Naive thymus-derived CD8-positive, alpha-beta T cell (primary cell): Measurements from ENCODE around the gene PARN. TPM values are rescaled to one million over a fixed set of nuclear protein-coding genes. Genes with fewer than 3 reads are reported as not detected.
"Not testable (repeated sequence)": the region's sequence is repeated elsewhere in the genome, so short reads cannot be mapped to it uniquely, and the experiment has no call there.

Experiments
- ATAC-seq, 2 donors: fragments of 150-1000 bp; cut with Tn5 transposase in 1 of 2; sonication (Bioruptor Pico), chemical (Tn5 transposase) in 1 of 2; 1 replicate in 1 of 2; 2 replicates in 1 of 2; pipeline ENCODE4 v1.10.0; 2021; ENCODE audit warnings: mild to moderate bottlenecking in 2 of 2, moderate library complexity in 2 of 2
- POLR2A ChIA-PET: fragments of 350-600 bp; sonication (Branson Sonifier 250); formaldehyde crosslinking; loops from one replicate; lab custom pipeline; 2021; ENCODE audit warnings: antibody characterized with exemption; lab: Charles Lee
- DNase-seq, 10 donors: peaks; one replicate each; pipeline versions ENCODE4 v3.0.0 to v3.0.0-alpha.2; 2020 to 2022
- H3K27ac Mint-ChIP-seq, 10 donors: one replicate each; pipeline ENCODE4 v1.8.0; 2020 to 2022; ENCODE audit warnings: mild to moderate bottlenecking in 10 of 10, mixed read lengths in 10 of 10, moderate library complexity in 4 of 10, inconsistent platforms in 1 of 10
- H3K27me3 Mint-ChIP-seq, 5 donors: one replicate each; pipeline ENCODE4 v1.8.0; 2021 to 2022; ENCODE audit warnings: mixed read lengths in 5 of 5
- H3K36me3 Mint-ChIP-seq, 3 donors: one replicate each; pipeline ENCODE4 v1.8.0; 2020 to 2022; ENCODE audit warnings: mixed read lengths in 3 of 3, mild to moderate bottlenecking in 2 of 3, inconsistent platforms in 1 of 3
- H3K4me1 Mint-ChIP-seq, 4 donors: one replicate each; pipeline ENCODE4 v1.8.0; 2021 to 2022; ENCODE audit warnings: mixed read lengths in 4 of 4
- H3K4me3 Mint-ChIP-seq, 10 donors: one replicate each; pipeline ENCODE4 v1.8.0; 2020 to 2022; ENCODE audit warnings: mild to moderate bottlenecking in 10 of 10, mixed read lengths in 10 of 10, moderate library complexity in 6 of 10, inconsistent platforms in 1 of 10
- H3K9me3 Mint-ChIP-seq, 9 donors: one replicate each; pipeline ENCODE4 v1.8.0; 2020 to 2022; ENCODE audit warnings: mixed read lengths in 9 of 9, mild to moderate bottlenecking in 3 of 9, inconsistent platforms in 1 of 9, moderate library complexity in 1 of 9
- polyA plus RNA-seq, 3 donors: library from polyadenylated mRNA; unstranded; fragments of 300-500 nt; fragmentation: Illumina TruSeq; gene quantifications; one replicate each; pipeline ENCODE4 v1.2.3, GENCODE V29; 2021
- total RNA-seq, 8 experiments: library from RNA in 2 of 8; stranded (reverse) in 2 of 8; gene quantifications; one replicate each; pipeline ENCODE4 v1.2.3 and lab custom pipeline; 2021 to 2026

Gene PARN
- total and polyA plus RNA-seq, 5 experiments from 2014 or later, result 40.8 to 50.8 (median 47.9) TPM

DNA sequence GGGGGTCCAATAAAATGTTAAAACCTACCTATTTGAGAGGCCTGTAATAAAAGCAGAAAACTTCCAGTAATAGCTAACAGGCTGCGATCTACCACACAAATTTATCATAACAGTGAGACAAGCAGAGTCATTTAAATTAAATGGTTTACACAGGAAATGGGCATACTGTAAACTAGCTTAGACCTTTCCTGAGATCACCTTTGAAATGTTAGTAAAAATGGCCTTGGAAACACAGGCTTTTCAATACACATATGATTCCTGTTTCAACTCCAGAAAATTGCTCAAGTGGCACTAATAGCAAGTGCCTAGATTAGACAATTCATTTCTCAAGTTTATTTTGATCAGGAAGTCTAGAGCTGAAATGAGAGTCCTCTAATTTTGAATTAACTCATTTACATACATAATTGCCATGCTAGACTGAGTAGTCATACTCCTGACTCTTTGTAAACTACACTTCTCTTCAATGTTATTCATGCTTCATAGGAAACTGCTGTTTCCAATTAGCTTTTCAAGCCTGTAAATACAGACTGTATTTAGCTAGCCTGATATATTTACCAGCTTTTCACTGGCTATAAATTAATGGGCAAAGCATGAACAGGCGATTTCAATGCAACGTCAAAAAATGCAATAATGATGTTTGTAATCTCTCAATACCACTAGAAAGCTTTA lies 43.3 kb downstream of the PARN start:
- no peak overlapping the region for H3K4me3 Mint-ChIP-seq
- ATAC-seq, result no peak
- H3K36me3 Mint-ChIP-seq, result peaks cover 6 to 88% (median 32%) of the 10 kb centered on the region in 3 donors
- H3K9me3 Mint-ChIP-seq, result no peaks in the 10 kb centered on the region
- peaks cover 0 to 7% (median 2%) of the 10 kb centered on the region in 4 donors for H3K4me1 Mint-ChIP-seq
- no peak for DNase-seq
- POLR2A ChIA-PET, result no interaction called here
- no peaks in the 10 kb centered on the region for H3K27me3 Mint-ChIP-seq
- H3K27ac Mint-ChIP-seq, result no peak overlapping the region

DNA sequence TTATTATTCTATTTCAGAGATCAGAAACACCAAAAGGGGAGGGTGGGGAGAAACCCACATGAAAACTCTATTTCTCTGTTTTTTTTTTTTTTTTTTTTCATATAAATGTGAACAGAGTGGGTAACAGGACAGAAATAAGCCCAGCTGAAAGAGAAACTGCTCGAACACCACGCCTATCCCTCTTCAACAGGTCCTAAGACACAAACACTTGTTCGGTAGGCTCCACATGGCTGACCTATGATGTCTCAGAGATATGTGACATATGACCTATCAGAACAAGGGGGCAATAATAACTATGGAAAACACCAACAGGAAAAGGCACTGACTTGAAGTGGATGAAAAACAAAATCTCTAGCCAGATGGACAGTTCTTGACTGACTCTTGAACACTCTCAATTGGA lies 44.8 kb downstream of the PARN start:
- H3K27me3 Mint-ChIP-seq, result no peaks in the 10 kb centered on the region
- no peak for DNase-seq
- H3K27ac Mint-ChIP-seq, result peak overlapping the region in 1 of 10 donors; percentile 5
- H3K4me3 Mint-ChIP-seq, result no peak overlapping the region
- H3K9me3 Mint-ChIP-seq, result no peaks in the 10 kb centered on the region
- ATAC-seq, result no peak
- peaks cover 0 to 7% (median 2%) of the 10 kb centered on the region in 4 donors for H3K4me1 Mint-ChIP-seq
- POLR2A ChIA-PET, result no interaction called here
- H3K36me3 Mint-ChIP-seq, result peaks cover 6 to 89% (median 31%) of the 10 kb centered on the region in 3 donors

DNA sequence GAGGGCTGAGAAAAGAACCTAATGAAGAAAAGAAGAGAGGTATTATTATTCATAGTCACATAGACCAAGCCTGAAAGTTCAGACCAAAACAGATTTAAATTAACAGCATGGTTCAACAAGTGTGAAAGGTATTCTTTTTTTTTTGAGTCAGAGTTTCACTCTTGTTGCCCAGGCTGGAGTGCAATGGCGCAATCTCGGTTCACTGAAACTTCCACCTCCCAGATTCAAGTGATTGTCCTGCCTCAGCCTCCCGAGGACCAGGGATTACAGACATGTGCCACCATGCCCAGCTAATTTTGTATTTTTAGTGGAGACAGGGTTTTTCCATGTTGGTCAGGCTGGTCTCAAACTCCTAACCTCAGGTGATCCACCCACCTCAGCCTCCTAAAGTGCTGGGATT lies 49.1 kb downstream of the PARN start:
- not testable (repeated sequence) for H3K4me1 Mint-ChIP-seq, DNase-seq, H3K27me3 Mint-ChIP-seq, ATAC-seq, H3K9me3 Mint-ChIP-seq, H3K4me3 Mint-ChIP-seq, H3K27ac Mint-ChIP-seq
- peaks cover 2 to 90% (median 28%) of the 10 kb centered on the region in 3 donors for H3K36me3 Mint-ChIP-seq
- POLR2A ChIA-PET, result interaction anchor here (0.9 kb wide), 1 partner anchor 122 kb away, joined by 3 read pairs; no protein-coding TSS in a partner anchor

DNA sequence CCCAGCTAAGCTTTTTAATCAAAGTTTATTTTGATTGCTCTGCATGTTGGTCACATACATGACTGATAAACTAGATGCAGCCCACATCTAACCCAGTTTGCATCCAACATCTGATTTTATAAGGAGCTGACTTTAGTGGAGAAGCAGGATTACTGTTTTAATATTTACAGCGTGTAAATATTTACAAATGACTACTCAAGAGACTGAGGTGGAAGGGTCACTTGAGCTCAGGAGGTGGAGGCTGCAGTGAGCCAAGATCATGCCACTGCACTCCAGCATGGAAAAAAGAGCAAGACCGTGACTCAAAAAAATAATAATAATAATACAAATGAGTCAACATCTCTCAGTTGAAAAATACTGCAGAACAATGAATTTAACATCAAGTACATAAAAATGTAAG lies 50.8 kb downstream of the PARN start:
- no peak for DNase-seq
- POLR2A ChIA-PET, result no interaction called here
- Mint-ChIP-seq H3K4me1 (no peaks in the 10 kb centered on the region), H3K27me3 (no peaks in the 10 kb centered on the region), H3K9me3 (no peaks in the 10 kb centered on the region), H3K36me3 (peaks cover 12 to 96% (median 40%) of the 10 kb centered on the region in 3 donors), H3K27ac (no peak overlapping the region), H3K4me3 (no peak overlapping the region)
- ATAC-seq, result no peak

DNA sequence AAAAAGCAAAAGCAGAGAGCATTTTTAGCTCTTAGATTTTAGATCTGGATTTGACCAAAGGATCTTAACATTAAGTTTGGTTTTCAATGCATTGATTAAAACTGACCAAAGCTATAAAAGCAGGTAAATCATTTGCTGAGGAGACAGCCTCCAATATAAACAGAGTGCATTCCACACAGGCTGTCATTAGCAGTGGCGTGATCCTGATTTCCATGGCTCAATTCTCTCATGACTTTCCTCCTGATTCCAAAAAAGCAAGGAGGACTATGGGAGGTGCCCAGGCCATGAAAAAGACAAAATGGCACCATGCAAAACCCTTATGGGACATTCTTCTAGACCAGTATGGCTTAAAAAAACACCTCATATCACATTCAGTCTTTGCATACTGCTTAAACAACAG lies 53.5 kb downstream of the PARN start:
- no peak for ATAC-seq
- H3K9me3 Mint-ChIP-seq, result no peaks in the 10 kb centered on the region
- no peak overlapping the region for H3K4me3 Mint-ChIP-seq
- H3K36me3 Mint-ChIP-seq, result peaks cover 12 to 93% (median 44%) of the 10 kb centered on the region in 3 donors
- DNase-seq, result no peak
- H3K27ac Mint-ChIP-seq, result no peak overlapping the region
- peaks cover 0 to 2% (median 0%) of the 10 kb centered on the region in 4 donors for H3K4me1 Mint-ChIP-seq
- no peaks in the 10 kb centered on the region for H3K27me3 Mint-ChIP-seq
- POLR2A ChIA-PET, result no interaction called here

DNA sequence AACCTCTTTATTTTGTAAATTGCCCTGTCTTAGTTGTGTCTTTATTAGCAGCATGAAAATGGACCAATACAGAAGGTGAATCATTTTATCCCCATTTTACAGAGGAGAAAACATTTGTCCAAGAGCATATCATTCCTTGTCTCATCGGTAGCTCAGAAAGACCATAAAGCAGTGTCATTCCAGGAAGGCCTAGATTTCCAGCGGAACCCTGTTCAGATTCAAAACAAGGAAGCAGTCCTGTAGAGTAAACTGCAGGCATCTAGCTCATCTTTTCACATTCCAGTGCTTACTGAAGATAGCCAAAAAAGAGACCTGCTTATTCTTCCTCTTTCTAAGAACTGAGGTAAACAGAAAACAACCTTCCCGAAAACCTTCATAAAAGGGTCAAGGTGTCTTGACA lies 54.0 kb downstream of the PARN start:
- H3K27ac Mint-ChIP-seq, result no peak overlapping the region
- H3K27me3 Mint-ChIP-seq, result no peaks in the 10 kb centered on the region
- POLR2A ChIA-PET, result no interaction called here
- H3K4me3 Mint-ChIP-seq, result no peak overlapping the region
- no peaks in the 10 kb centered on the region for H3K9me3 Mint-ChIP-seq
- H3K4me1 Mint-ChIP-seq, result peaks cover 0 to 2% (median 0%) of the 10 kb centered on the region in 4 donors
- DNase-seq (no peak), ATAC-seq (no peak)
- peaks cover 12 to 94% (median 44%) of the 10 kb centered on the region in 3 donors for H3K36me3 Mint-ChIP-seq

DNA sequence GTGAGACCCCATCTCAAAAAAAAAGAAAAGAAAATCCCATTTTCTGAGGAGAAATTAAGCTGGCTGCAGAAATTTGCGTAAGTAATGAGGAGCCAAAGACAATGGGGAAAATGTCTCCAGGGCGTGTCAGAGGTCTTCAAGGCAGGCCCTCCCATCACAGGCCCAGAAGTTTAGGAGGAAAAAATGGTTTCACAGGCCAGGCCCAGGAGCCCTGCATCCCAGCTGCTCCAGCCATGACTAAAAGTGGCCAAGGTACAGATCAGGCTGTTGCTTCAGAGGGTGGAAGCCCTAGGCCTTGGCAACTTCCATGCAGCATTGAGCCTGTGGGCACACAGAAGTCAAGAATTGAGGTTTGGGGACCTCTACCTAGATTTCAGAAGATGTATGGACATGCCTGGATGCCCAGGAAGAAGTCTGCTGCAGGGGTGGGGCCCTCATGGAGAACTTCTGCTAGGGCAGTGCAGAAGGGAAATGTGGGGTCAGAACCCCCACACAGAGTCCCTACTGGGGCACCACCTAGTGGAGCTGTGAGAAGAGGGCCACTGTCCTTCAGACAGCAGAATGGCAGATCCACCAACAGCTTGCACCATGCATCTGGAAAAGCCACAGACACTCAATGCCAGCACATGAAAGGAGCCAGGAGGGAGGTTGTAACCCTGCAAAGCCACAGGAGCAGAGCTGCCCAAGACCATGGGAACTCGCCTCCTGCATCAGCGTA lies 55.2 kb downstream of the PARN start:
- ATAC-seq, H3K9me3 Mint-ChIP-seq, H3K4me1 Mint-ChIP-seq, DNase-seq, POLR2A ChIA-PET, H3K4me3 Mint-ChIP-seq, H3K27me3 Mint-ChIP-seq: not testable (repeated sequence)
- Mint-ChIP-seq H3K27ac (peak overlapping the region in 1 of 10 donors; percentile 6), H3K36me3 (peaks cover 12 to 88% (median 36%) of the 10 kb centered on the region in 3 donors)

DNA sequence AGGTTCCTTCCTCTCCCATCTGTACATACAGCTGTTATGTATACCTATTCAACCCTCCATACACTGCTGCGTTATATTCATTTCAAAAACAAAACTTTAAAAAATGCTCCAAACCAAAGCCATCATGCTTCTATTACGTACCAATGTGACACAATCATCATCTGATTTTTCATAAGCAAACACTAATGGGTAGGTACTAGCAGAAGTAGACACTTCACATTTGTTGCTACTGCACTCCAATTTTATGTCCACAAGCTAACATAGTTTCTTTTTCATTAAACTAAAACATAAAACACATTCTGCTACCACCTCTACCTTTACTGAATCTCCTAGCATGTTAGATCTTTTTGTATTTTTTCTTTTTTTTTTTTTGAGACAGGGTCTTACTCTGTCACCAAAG lies 57.5 kb downstream of the PARN start:
- DNase-seq (no peak), ATAC-seq (no peak)
- no peak overlapping the region for H3K4me3 Mint-ChIP-seq
- no peaks in the 10 kb centered on the region for H3K9me3 Mint-ChIP-seq
- POLR2A ChIA-PET, result no interaction called here
- H3K4me1 Mint-ChIP-seq, result peaks cover 0 to 2% (median 0%) of the 10 kb centered on the region in 4 donors
- no peak overlapping the region for H3K27ac Mint-ChIP-seq
- H3K27me3 Mint-ChIP-seq, result no peaks in the 10 kb centered on the region
- peaks cover 12 to 76% (median 38%) of the 10 kb centered on the region in 3 donors for H3K36me3 Mint-ChIP-seq

DNA sequence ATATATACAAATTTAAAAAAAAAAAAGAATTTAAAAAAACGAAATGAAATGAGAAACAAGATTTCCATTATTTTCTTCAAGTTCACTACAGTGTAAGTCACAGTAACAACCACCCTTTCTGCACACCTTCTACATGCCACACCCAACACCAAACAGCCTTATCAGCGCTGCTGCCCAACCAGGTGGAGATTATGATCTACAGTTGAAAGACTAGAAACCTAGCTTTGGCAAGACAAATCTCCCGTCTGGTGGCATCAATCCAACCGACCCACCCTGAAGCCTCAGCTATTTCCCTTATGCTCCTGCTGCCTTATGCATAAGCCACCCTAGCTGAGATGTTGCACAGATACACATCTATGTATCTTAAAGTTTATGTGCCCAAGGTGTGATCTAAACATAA lies 60.8 kb downstream of the PARN start:
- no peak for ATAC-seq
- H3K27ac Mint-ChIP-seq, result no peak overlapping the region

DNA sequence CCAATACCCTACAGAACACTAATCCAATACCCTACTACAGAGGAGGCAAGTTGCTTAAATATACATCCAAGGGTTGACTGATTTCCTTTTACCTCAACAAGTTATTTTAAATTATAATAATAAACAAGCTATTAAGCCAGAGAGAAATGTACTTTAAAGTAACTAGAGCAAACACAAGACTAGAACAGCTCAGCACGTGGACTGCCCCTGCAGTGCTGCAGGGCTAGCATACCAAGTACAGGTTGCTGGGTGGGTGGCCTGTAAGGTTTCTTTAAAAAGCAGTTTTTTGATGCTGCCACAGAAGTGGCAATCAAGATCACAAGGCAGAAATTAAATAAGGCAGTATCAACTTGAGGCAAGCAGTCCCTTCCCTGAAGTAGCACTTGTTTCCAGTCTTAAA lies 63.5 kb downstream of the PARN start:
- Mint-ChIP-seq H3K36me3 (peaks cover 0 to 51% (median 6%) of the 10 kb centered on the region in 3 donors), H3K9me3 (no peaks in the 10 kb centered on the region), H3K4me3 (no peak overlapping the region), H3K4me1 (peaks cover 8 to 28% (median 13%) of the 10 kb centered on the region in 4 donors), H3K27ac (peak overlapping the region in 2 of 10 donors; percentile 17 to 71), H3K27me3 (no peaks in the 10 kb centered on the region)
- POLR2A ChIA-PET, result interaction anchor here (0.6 kb wide), 1 partner anchor 255 kb away, joined by 5 read pairs; no protein-coding TSS in a partner anchor
- no peak for ATAC-seq
- no peak for DNase-seq

More for the DNA sequence above, 60.8 kb downstream of the PARN start:
- peaks cover 0 to 57% (median 14%) of the 10 kb centered on the region in 3 donors for H3K36me3 Mint-ChIP-seq
- no peaks in the 10 kb centered on the region for H3K9me3 Mint-ChIP-seq
- H3K4me3 Mint-ChIP-seq, result no peak overlapping the region
- H3K4me1 Mint-ChIP-seq, result peaks cover 7 to 18% (median 10%) of the 10 kb centered on the region in 4 donors
- no peak for DNase-seq
- POLR2A ChIA-PET, result interaction anchor here (0.6 kb wide), 1 partner anchor 78 kb away, joined by 5 read pairs; no protein-coding TSS in a partner anchor
- no peaks in the 10 kb centered on the region for H3K27me3 Mint-ChIP-seq

DNA sequence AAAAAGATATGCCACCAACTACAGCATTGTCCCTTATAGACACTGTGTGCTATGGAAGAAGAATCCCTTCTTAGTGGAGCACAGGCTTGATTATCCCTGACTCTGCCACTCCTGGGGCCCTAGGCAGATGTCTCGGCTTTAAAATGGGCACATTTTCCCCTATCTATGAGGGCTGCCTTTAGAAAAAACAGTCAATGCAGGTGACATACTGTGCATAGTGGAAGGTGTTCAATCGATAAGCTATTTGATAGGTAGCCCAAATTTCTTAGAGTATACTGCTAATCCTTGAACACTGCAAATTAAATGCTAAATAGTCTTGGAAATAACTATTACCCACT lies 64.4 kb downstream of the PARN start:
- Mint-ChIP-seq H3K36me3 (peaks cover 0 to 47% (median 6%) of the 10 kb centered on the region in 3 donors), H3K27me3 (no peaks in the 10 kb centered on the region), H3K9me3 (no peaks in the 10 kb centered on the region), H3K4me1 (peaks cover 8 to 28% (median 13%) of the 10 kb centered on the region in 4 donors), H3K4me3 (no peak overlapping the region), H3K27ac (peak overlapping the region in 2 of 10 donors; percentile 17 to 72)
- POLR2A ChIA-PET, result no interaction called here
- DNase-seq, result no peak
- no peak for ATAC-seq

DNA sequence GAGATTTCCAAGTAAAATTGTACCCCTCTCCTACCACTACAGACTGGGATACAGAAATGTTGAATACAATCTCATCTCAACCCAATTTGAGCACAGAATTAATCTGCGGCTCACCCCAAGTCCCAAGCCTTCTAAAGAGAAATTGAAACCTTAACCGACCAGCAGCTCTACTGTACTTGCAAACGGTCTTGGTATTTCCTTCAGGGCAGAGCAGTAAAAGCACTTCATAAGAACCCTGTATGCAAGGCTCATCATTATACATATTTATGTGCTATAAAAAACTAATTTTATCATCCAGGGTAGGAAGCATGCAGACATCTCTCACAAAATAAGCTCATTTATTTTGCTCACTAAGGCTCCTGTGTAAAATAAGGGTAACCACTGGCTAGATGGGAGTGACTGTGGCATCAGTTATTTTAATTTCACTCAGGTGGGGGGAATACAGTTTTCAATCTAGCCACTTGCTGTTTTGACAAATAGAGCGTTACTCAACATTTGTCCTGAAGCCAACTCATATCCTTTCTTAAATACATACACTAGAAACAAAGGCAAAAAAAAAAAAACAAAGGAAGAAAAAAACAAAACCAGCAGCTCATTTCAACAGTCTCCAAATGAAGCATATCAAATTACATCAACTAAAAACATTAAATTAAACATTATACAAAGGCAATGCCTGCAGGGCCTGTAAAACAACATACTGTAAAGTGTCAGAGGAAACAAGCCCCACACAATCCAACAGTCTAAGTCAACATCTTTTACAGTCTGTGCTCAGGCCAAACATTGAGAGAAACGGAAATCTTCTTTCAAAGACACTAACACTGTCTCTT lies 65.0 kb downstream of the PARN start:
- DNase-seq, result no peak
- ATAC-seq, result no peak
- Mint-ChIP-seq H3K4me3 (no peak overlapping the region), H3K9me3 (no peaks in the 10 kb centered on the region), H3K27ac (peak overlapping the region in 6 of 10 donors; percentile 17 to 72 (median 54)), H3K4me1 (peaks cover 8 to 28% (median 14%) of the 10 kb centered on the region in 4 donors), H3K36me3 (peaks cover 2 to 49% (median 6%) of the 10 kb centered on the region in 3 donors), H3K27me3 (no peaks in the 10 kb centered on the region)
- POLR2A ChIA-PET, result no interaction called here
